B cell (primary cell): ENCODE results near the gene ZNF335. TPM values are rescaled to one million over a fixed set of nuclear protein-coding genes. Genes with fewer than 3 reads are reported as not detected.

Experiments used
- ATAC-seq: fragments of 200-7000 bp; cut with Tn5 transposase; one replicate; pipeline ENCODE4 v1.10.0; 2021; ENCODE audit warnings: low read depth, mild to moderate bottlenecking, moderate number of reproducible peaks, moderate library complexity
- CTCF ChIA-PET: fragments of 350-600 bp; sonication (Branson Sonifier 250); formaldehyde crosslinking; loops from one replicate; lab custom pipeline; 2021; ENCODE audit warnings: antibody characterized with exemption, inconsistent platforms; lab: Charles Lee
- POLR2A ChIA-PET: fragments of 350-600 bp; sonication (Branson Sonifier 250); formaldehyde crosslinking; loops from one replicate; lab custom pipeline; 2021; ENCODE audit warnings: antibody characterized with exemption; lab: Charles Lee
- DNase-seq: peaks from one replicate; pipeline ENCODE4 v3.0.0; 2013
- H2AFZ ChIP-seq: 2 replicates; pipeline ENCODE4 v1.6.1; 2012; ENCODE audit warnings: mild to moderate bottlenecking, low read depth, low read length; ENCODE audit not compliant: insufficient read depth, poor library complexity, severe bottlenecking
- H3K27ac ChIP-seq, 2 donors: 1 replicate in 1 of 2; 2 replicates in 1 of 2; pipeline ENCODE4 v1.5.1; 2012 to 2013; ENCODE audit warnings: low read length in 2 of 2, mild to moderate bottlenecking in 2 of 2, moderate library complexity in 1 of 2
- H3K27me3 ChIP-seq, 4 experiments: fragments of 200-600 bp in 1 of 4; sonication (generic) in 1 of 4; replicated peaks in 1 of 4; 1 replicate in 2 of 4; 2 replicates in 2 of 4; pipeline versions ENCODE4 v1.6.1 to v1.7.0; 2013 to 2016; ENCODE audit warnings: low read length in 3 of 4, mild to moderate bottlenecking in 2 of 4, mixed read lengths in 1 of 4, moderate library complexity in 1 of 4; ENCODE audit not compliant: insufficient read depth in 4 of 4, control insufficient read depth in 3 of 4; ENCODE audit errors: control extremely low read depth in 1 of 4
- H3K36me3 ChIP-seq, 2 experiments: replicated peaks in 1 of 2; 1 replicate in 1 of 2; 2 replicates in 1 of 2; pipeline versions ENCODE4 v1.6.1 to v1.7.1; 2013; ENCODE audit warnings: low read length in 1 of 2; ENCODE audit not compliant: insufficient read depth in 2 of 2, control insufficient read depth in 1 of 2; ENCODE audit errors: control extremely low read depth in 1 of 2, extremely low read depth in 1 of 2
- H3K4me1 ChIP-seq, 2 donors: fragments of 200-600 bp in 1 of 2; sonication (generic) in 1 of 2; 1 replicate in 1 of 2; 2 replicates in 1 of 2; pipeline versions ENCODE4 v1.5.1 to v1.6.1; 2013 to 2017; ENCODE audit warnings: low read length in 2 of 2; ENCODE audit not compliant: control insufficient read depth in 2 of 2, insufficient read depth in 2 of 2
- H3K4me2 ChIP-seq: replicated peaks from 2 replicates; pipeline ENCODE3; 2012; ENCODE audit warnings: mild to moderate bottlenecking, low read depth, low read length; ENCODE audit not compliant: poor library complexity, severe bottlenecking
- H3K4me3 ChIP-seq, 5 experiments: fragments of 200-600 bp in 1 of 5; sonication (generic) in 1 of 5; 1 replicate in 3 of 5; 2 replicates in 2 of 5; pipeline versions ENCODE4 v1.5.1 to v1.7.0; 2011 to 2016; ENCODE audit warnings: low read length in 4 of 5, mild to moderate bottlenecking in 4 of 5, low read depth in 2 of 5, control low read depth in 1 of 5, moderate library complexity in 1 of 5; ENCODE audit not compliant: insufficient read depth in 1 of 5; ENCODE audit errors: control extremely low read depth in 1 of 5, extremely low read depth in 1 of 5
- H3K79me2 ChIP-seq: fragments of 200-600 bp; sonication (generic); one replicate; pipeline ENCODE4 v1.6.0; 2016; ENCODE audit warnings: low read length; ENCODE audit not compliant: control insufficient read depth, insufficient read depth
- H3K9ac ChIP-seq: fragments of 200-600 bp; sonication (generic); 2 replicates; pipeline ENCODE4 v1.6.1; 2017; ENCODE audit warnings: mild to moderate bottlenecking, low read length, moderate library complexity
- H3K9me3 ChIP-seq, 3 donors: one replicate each; pipeline versions ENCODE4 v1.6.1 to v1.7.1; 2013; ENCODE audit warnings: low read length in 2 of 3; ENCODE audit not compliant: control insufficient read depth in 2 of 3, insufficient read depth in 1 of 3; ENCODE audit errors: control extremely low read depth in 1 of 3
- H4K20me1 ChIP-seq: 2 replicates; pipeline ENCODE4 v1.6.0; 2012; ENCODE audit warnings: mild to moderate bottlenecking, low read length; ENCODE audit not compliant: insufficient read depth, control insufficient read depth, poor library complexity, severe bottlenecking
- H3K27ac Mint-ChIP-seq: one replicate; pipeline ENCODE4 v1.8.0; 2021; ENCODE audit warnings: mixed read lengths
- H3K27me3 Mint-ChIP-seq: one replicate; pipeline ENCODE4 v1.8.0; 2021; ENCODE audit warnings: mixed read lengths
- H3K4me1 Mint-ChIP-seq: one replicate; pipeline ENCODE4 v1.8.0; 2021; ENCODE audit warnings: mixed read lengths
- H3K4me3 Mint-ChIP-seq: one replicate; pipeline ENCODE4 v1.8.0; 2021; ENCODE audit warnings: mixed read lengths
- H3K9me3 Mint-ChIP-seq: one replicate; pipeline ENCODE4 v1.8.0; 2022; ENCODE audit warnings: mixed read lengths; ENCODE audit not compliant: insufficient read depth
- EZH2 ChIP-seq: IDR thresholded peaks from 2 replicates; pipeline ENCODE4 v1.6.1; 2012; ENCODE audit warnings: borderline replicate concordance, low read depth, mild to moderate bottlenecking, moderate library complexity, low read length; ENCODE audit not compliant: insufficient read depth, poor library complexity, severe bottlenecking
- WGBS: methylation state at CpG from one replicate; pipeline ENCODE4 v1.1.5; 2013; ENCODE audit warnings: missing lambda C conversion rate; ENCODE audit not compliant: insufficient coverage; 5-methylcytosine and 5-hydroxymethylcytosine counted together
- intact Hi-C: fragments of 100-400 bp; cut with micrococcal nuclease; formaldehyde crosslinking; loops from one replicate; pipeline ENCODE4 v1.10.0; 2022
- polyA plus RNA-seq: library from polyadenylated mRNA; depleted of rRNA; stranded (reverse); fragments of >200 nt; gene quantifications from 2 replicates; pipeline ENCODE4 v1.2.3, GENCODE V29; 2012
- total RNA-seq, 2 donors: library from RNA; stranded (reverse); fragments of 120-200 nt in 1 of 2; gene quantifications; 1 replicate in 1 of 2; 2 replicates in 1 of 2; pipeline versions ENCODE4 v1.2.3 to v1.2.4, GENCODE V29; 2013 to 2022
- TF ChIP-seq, protein P1 (sequence below): fragments of 200-600 bp; IDR thresholded peaks from one replicate; pipeline ENCODE4 v1.8.0; 2022; ENCODE audit warnings: antibody characterized with exemption, mild to moderate bottlenecking

The ZNF335 gene
- total and polyA plus RNA-seq, 2 donors (not counting 1 experiment from before 2014, with no cell fraction given): 62.3 to 62.7 TPM

- Histone ChIP-seq H3K9me3 (peaks cover 0 to 3% (median 0%) of the 10 kb centered on the region in 3 donors), H2AFZ (no peak overlapping the region), H3K36me3 (peaks cover 2 to 92% of the 10 kb centered on the region in 2 experiments), H3K79me2 (no peaks in the 10 kb centered on the region), H3K4me1 (no peaks in the 10 kb centered on the region), H3K27ac (no peak overlapping the region), H4K20me1 (peaks cover 12% of the 10 kb centered on the region), H3K27me3 (no peaks in the 10 kb centered on the region), H3K9ac (no peak overlapping the region), H3K4me3 (no peak overlapping the region), H3K4me2 (no peak overlapping the region)
- 93% methylated on average over 19 of the region's 19 CpGs for WGBS
- DNase-seq (no peak), ATAC-seq (no peak)
- intact Hi-C loops: no loop called here
- ChIA-PET CTCF (interaction anchor here (2.6 kb wide), 1 partner anchor 25 kb away, joined by 9 read pairs; no protein-coding TSS in a partner anchor), POLR2A (no interaction called here)
- TF ChIP-seq, protein P1, sequence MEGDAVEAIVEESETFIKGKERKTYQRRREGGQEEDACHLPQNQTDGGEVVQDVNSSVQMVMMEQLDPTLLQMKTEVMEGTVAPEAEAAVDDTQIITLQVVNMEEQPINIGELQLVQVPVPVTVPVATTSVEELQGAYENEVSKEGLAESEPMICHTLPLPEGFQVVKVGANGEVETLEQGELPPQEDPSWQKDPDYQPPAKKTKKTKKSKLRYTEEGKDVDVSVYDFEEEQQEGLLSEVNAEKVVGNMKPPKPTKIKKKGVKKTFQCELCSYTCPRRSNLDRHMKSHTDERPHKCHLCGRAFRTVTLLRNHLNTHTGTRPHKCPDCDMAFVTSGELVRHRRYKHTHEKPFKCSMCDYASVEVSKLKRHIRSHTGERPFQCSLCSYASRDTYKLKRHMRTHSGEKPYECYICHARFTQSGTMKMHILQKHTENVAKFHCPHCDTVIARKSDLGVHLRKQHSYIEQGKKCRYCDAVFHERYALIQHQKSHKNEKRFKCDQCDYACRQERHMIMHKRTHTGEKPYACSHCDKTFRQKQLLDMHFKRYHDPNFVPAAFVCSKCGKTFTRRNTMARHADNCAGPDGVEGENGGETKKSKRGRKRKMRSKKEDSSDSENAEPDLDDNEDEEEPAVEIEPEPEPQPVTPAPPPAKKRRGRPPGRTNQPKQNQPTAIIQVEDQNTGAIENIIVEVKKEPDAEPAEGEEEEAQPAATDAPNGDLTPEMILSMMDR: no peak
- TF ChIP-seq EZH2: no peak
- Mint-ChIP-seq H3K4me3 (no peak overlapping the region), H3K27ac (no peak overlapping the region), H3K4me1 (peaks cover 4% of the 10 kb centered on the region), H3K9me3 (no peaks in the 10 kb centered on the region), H3K27me3 (no peaks in the 10 kb centered on the region)
Measured at GRCh38 chr20:45944965-45945677, 26.9 kb downstream of the ZNF335 start.
